Measurements from ENCODE around the gene ODAM.
"Not testable (repeated sequence)": the region's sequence is repeated elsewhere in the genome, so short reads cannot be mapped to it uniquely, and the experiment has no call there.

ODAM gene

GRCh38 chr4:70195425-70195824 lies at the start of gene ODAM:
TSS of gene ODAM (plus strand) at chr4:70195725. CDS start at chr4:70196544, 819 bp downstream.
- no peak for DNase-seq

- DNase-seq: no peak
Measured at GRCh38 chr4:70151271-70151670, 44.3 kb upstream of the ODAM start.

GRCh38 chr4:70152088-70152487 lies 43.4 kb upstream of the ODAM start:
- no peak for DNase-seq

GRCh38 chr4:70153937-70154336 lies 41.6 kb upstream of the ODAM start, which contains the start of gene PRR27:
TSS of gene PRR27 (plus strand) at chr4:70154237. CDS start at chr4:70154376, 139 bp downstream.
- DNase-seq: no peak

GRCh38 chr4:70158576-70158975 lies 36.9 kb upstream of the ODAM start:
- DNase-seq: no peak

GRCh38 chr4:70177090-70177489 lies 18.4 kb upstream of the ODAM start:
- no peak for DNase-seq

- DNase-seq: no peak
Measured at GRCh38 chr4:70178075-70178660, 17.4 kb upstream of the ODAM start.

- no peak for DNase-seq
Measured at GRCh38 chr4:70179811-70180210, 15.7 kb upstream of the ODAM start.

- DNase-seq: no peak
Measured at GRCh38 chr4:70181864-70182263, 13.7 kb upstream of the ODAM start.

GRCh38 chr4:70182517-70183167 lies 12.9 kb upstream of the ODAM start:
- DNase-seq: no peak

GRCh38 chr4:70183168-70183939 lies 12.2 kb upstream of the ODAM start:
- DNase-seq: no peak

GRCh38 chr4:70183940-70184246 lies 11.6 kb upstream of the ODAM start:
- DNase-seq: no peak

GRCh38 chr4:70187216-70187615 lies 8.3 kb upstream of the ODAM start:
- no peak for DNase-seq

GRCh38 chr4:70190579-70190978 lies 4.9 kb upstream of the ODAM start:
- DNase-seq: no peak

GRCh38 chr4:70191647-70192046 lies 3.9 kb upstream of the ODAM start:
- no peak for DNase-seq

- no peak for DNase-seq
Measured at GRCh38 chr4:70192895-70193294, 2.6 kb upstream of the ODAM start.

GRCh38 chr4:70196857-70197256 lies 1.3 kb downstream of the ODAM start:
- no peak for DNase-seq

- no peak for DNase-seq
Measured at GRCh38 chr4:70197842-70198241, 2.3 kb downstream of the ODAM start.

- no peak for DNase-seq
Measured at GRCh38 chr4:70203601-70204000, 8.1 kb downstream of the ODAM start.

- not testable (repeated sequence) for DNase-seq
Measured at GRCh38 chr4:70212752-70213151, 17.2 kb downstream of the ODAM start.

- DNase-seq: not testable (repeated sequence)
Measured at GRCh38 chr4:70216109-70216508, 20.6 kb downstream of the ODAM start.

- not testable (repeated sequence) for DNase-seq
Measured at GRCh38 chr4:70216550-70216949, 21.0 kb downstream of the ODAM start.

GRCh38 chr4:70221389-70221788 lies 25.9 kb downstream of the ODAM start:
- not testable (repeated sequence) for DNase-seq

- not testable (repeated sequence) for DNase-seq
Measured at GRCh38 chr4:70221818-70222217, 26.3 kb downstream of the ODAM start.

All from KG1 (cell line).